Nucleus accumbens (tissue), 56 donors: ENCODE data around the gene SPATA31A6.
"Not testable (repeated sequence)": the region's sequence is repeated elsewhere in the genome, so short reads cannot be mapped to it uniquely, and the experiment has no call there.

ENCODE experiments used
- DNase-seq, 56 donors: peaks; one replicate each; lab custom pipeline; 2025; lab: John Stamatoyannopoulos, UW

Gene SPATA31A6

GRCh38 chr9:42183359-42183758 is at the start of gene SPATA31A6:
Gene SPATA31A6, plus strand, starts transcription at chr9:42183659. Its CDS starts 29 bp downstream, at chr9:42183688.
- DNase-seq: not testable (repeated sequence)

- DNase-seq: peak in 1 of 56 donors; percentile 4
These were observed 23.2 kb upstream of the SPATA31A6 start for GRCh38 chr9:42160299-42160698.

- DNase-seq: not testable (repeated sequence)
These were observed 36.4 kb downstream of the SPATA31A6 start for GRCh38 chr9:42219861-42220260.

GRCh38 chr9:42223230-42223629 is 39.8 kb downstream of the SPATA31A6 start:
- not testable (repeated sequence) for DNase-seq

GRCh38 chr9:42233031-42233430 is 49.6 kb downstream of the SPATA31A6 start:
- not testable (repeated sequence) for DNase-seq

- not testable (repeated sequence) for DNase-seq
These were observed 51.2 kb downstream of the SPATA31A6 start for GRCh38 chr9:42234610-42235009.

- DNase-seq: not testable (repeated sequence)
These were observed 52.0 kb downstream of the SPATA31A6 start for GRCh38 chr9:42235352-42235991.

GRCh38 chr9:42236097-42236496 is 52.6 kb downstream of the SPATA31A6 start:
- DNase-seq: not testable (repeated sequence)

- DNase-seq: not testable (repeated sequence)
These were observed 53.9 kb downstream of the SPATA31A6 start for GRCh38 chr9:42237381-42237780.

GRCh38 chr9:42238862-42239261 is 55.4 kb downstream of the SPATA31A6 start:
- DNase-seq: not testable (repeated sequence)
